B cell (primary cell): Measurements from ENCODE around the gene ATRIP.

Experiments
- CTCF ChIP-seq: fragments of 200-600 bp; IDR thresholded peaks from one replicate; pipeline ENCODE4 v1.8.0; 2022; ENCODE audit warnings: antibody characterized with exemption, mild to moderate bottlenecking
- EZH2 ChIP-seq: IDR thresholded peaks from 2 replicates; pipeline ENCODE4 v1.6.1; 2012; ENCODE audit warnings: borderline replicate concordance, low read depth, mild to moderate bottlenecking, moderate library complexity, low read length; ENCODE audit not compliant: insufficient read depth, poor library complexity, severe bottlenecking

- no peak for TF ChIP-seq EZH2
- no peak for TF ChIP-seq CTCF
Observed at GRCh38 chr3:48413086-48413485, 33.5 kb upstream of the ATRIP start.
